SK-N-SH (cell line): ENCODE results near the gene FOXA2. TPM values are rescaled to one million over a fixed set of nuclear protein-coding genes. Genes with fewer than 3 reads are reported as not detected.

Experiments used
- CTCF ChIA-PET: fragments of 300-600, 350-600 bp; formaldehyde crosslinking; extraction: SDS; loops from one replicate; lab custom pipeline; 2021; lab: Yijun Ruan, JAX
- POLR2A ChIA-PET: fragments of 350-600 bp; sonication (Branson Sonifier 250); formaldehyde crosslinking; extraction: SDS; loops from one replicate; lab custom pipeline; 2020; ENCODE audit warnings: antibody characterized with exemption, inconsistent platforms; lab: Yijun Ruan, JAX
- DNase-seq: peaks from one replicate; pipeline ENCODE4 v3.0.0; 2012
- H2AFZ ChIP-seq: fragments of 200-600 bp; sonication (generic); 2 replicates; pipeline ENCODE4 v1.8.1; 2016; ENCODE audit warnings: antibody characterized with exemption, mild to moderate bottlenecking, low read depth
- H3F3A ChIP-seq: fragments of 200-600 bp; sonication (generic); replicated peaks from 2 replicates; pipeline ENCODE3; 2016; ENCODE audit warnings: antibody characterized with exemption, mild to moderate bottlenecking; ENCODE audit not compliant: insufficient read depth
- H3K27ac ChIP-seq, 2 experiments: fragments of 200-500 bp in 1 of 2; fragments of 200-600 bp in 1 of 2; sonication (Bioruptor generic) in 1 of 2; sonication (generic), shearing (Covaris generic) in 1 of 2; 2 replicates each; pipeline versions ENCODE4 v1.5.1 to v1.6.1; 2014 to 2016; ENCODE audit warnings: low read depth in 2 of 2, inconsistent platforms in 1 of 2, low read length in 1 of 2, mild to moderate bottlenecking in 1 of 2, mixed read lengths in 1 of 2
- H3K27me3 ChIP-seq: fragments of 200-600 bp; sonication (generic), shearing (Covaris generic); 2 replicates; pipeline ENCODE4 v1.6.1; 2016; ENCODE audit warnings: mixed run types; ENCODE audit not compliant: insufficient read depth
- H3K36me3 ChIP-seq, 2 experiments: fragments of 200-500 bp in 1 of 2; fragments of 200-600 bp in 1 of 2; sonication (Bioruptor generic) in 1 of 2; sonication (generic) in 1 of 2; replicated peaks in 1 of 2; 2 replicates each; pipeline versions ENCODE3 to v1.5.1; 2014 to 2016; ENCODE audit warnings: low read length in 1 of 2, mild to moderate bottlenecking in 1 of 2; ENCODE audit not compliant: insufficient read depth in 2 of 2, control insufficient read depth in 1 of 2
- H3K4me1 ChIP-seq, 2 experiments: fragments of 200-500 bp in 1 of 2; fragments of 200-600 bp in 1 of 2; sonication (Bioruptor generic) in 1 of 2; sonication (generic), shearing (Covaris generic) in 1 of 2; 2 replicates each; pipeline versions ENCODE4 v1.5.1 to v1.6.1; 2014 to 2016; ENCODE audit warnings: low read depth in 1 of 2, low read length in 1 of 2, mixed run types in 1 of 2; ENCODE audit not compliant: insufficient read depth in 2 of 2, control insufficient read depth in 1 of 2
- H3K4me2 ChIP-seq: fragments of 200-600 bp; sonication (generic), shearing (Covaris generic); 2 replicates; pipeline ENCODE4 v1.6.1; 2017; ENCODE audit warnings: mixed run types
- H3K4me3 ChIP-seq, 2 experiments: fragments of 200-500 bp in 1 of 2; fragments of 200-600 bp in 1 of 2; sonication (Bioruptor generic) in 1 of 2; sonication (generic), shearing (Covaris generic) in 1 of 2; 2 replicates each; pipeline versions ENCODE4 v1.5.1 to v1.8.1; 2014 to 2016; ENCODE audit warnings: low read depth in 2 of 2, inconsistent platforms in 1 of 2, low read length in 1 of 2, mild to moderate bottlenecking in 1 of 2, mixed read lengths in 1 of 2, moderate library complexity in 1 of 2
- H3K79me2 ChIP-seq: fragments of 200-600 bp; sonication (generic); 2 replicates; pipeline ENCODE4 v1.8.1; 2017; ENCODE audit warnings: mild to moderate bottlenecking; ENCODE audit not compliant: insufficient read depth
- H3K9ac ChIP-seq: fragments of 200-600 bp; sonication (generic); 2 replicates; pipeline ENCODE4 v1.6.1; 2017; ENCODE audit warnings: mixed run types
- H3K9me2 ChIP-seq: fragments of 200-600 bp; sonication (generic); 2 replicates; pipeline ENCODE4 v1.6.1; 2017; ENCODE audit warnings: mixed run types
- H3K9me3 ChIP-seq: fragments of 200-600 bp; sonication (generic); 2 replicates; pipeline ENCODE4 v1.6.1; 2017; ENCODE audit warnings: mixed run types, mild to moderate bottlenecking, moderate library complexity
- H4K20me1 ChIP-seq: fragments of 200-600 bp; sonication (generic); 2 replicates; pipeline ENCODE4 v1.6.1; 2017; ENCODE audit warnings: mild to moderate bottlenecking, mixed run types; ENCODE audit not compliant: insufficient read depth
- CHD2 ChIP-seq: fragments of 150-350 bp; IDR thresholded peaks from 2 replicates; pipeline ENCODE4 v1.6.1; 2018; ENCODE audit warnings: low read length; ENCODE audit not compliant: partially characterized antibody
- ELF1 ChIP-seq: IDR thresholded peaks from 2 replicates; pipeline ENCODE4 v1.4.0; 2012
- GABPA ChIP-seq: IDR thresholded peaks from 2 replicates; pipeline ENCODE4 v1.4.0; 2012; ENCODE audit warnings: low read depth, mild to moderate bottlenecking
- MAX ChIP-seq: IDR thresholded peaks from 2 replicates; pipeline ENCODE4 v1.4.0; 2012; ENCODE audit warnings: low read depth
- MEF2A ChIP-seq: IDR thresholded peaks from 2 replicates; pipeline ENCODE4 v1.4.0; 2012; ENCODE audit warnings: low read depth, borderline replicate concordance
- RAD21 ChIP-seq: IDR thresholded peaks from 2 replicates; pipeline ENCODE4 v1.6.1; 2012; ENCODE audit warnings: mild to moderate bottlenecking, low read length
- REST ChIP-seq: IDR thresholded peaks from 2 replicates; pipeline ENCODE4 v1.6.1; 2012; ENCODE audit warnings: mild to moderate bottlenecking, low read depth, low read length, moderate library complexity
- TAF1 ChIP-seq: IDR thresholded peaks from 2 replicates; pipeline ENCODE4 v1.6.1; 2012; ENCODE audit warnings: low read depth, mild to moderate bottlenecking, low read length, moderate library complexity, borderline replicate concordance
- USF1 ChIP-seq: IDR thresholded peaks from 2 replicates; pipeline ENCODE4 v1.4.0; 2012; ENCODE audit warnings: low read depth, borderline replicate concordance
- YY1 ChIP-seq: IDR thresholded peaks from 2 replicates; pipeline ENCODE4 v1.4.0; 2012; ENCODE audit warnings: low read depth, mild to moderate bottlenecking
- ZBTB33 ChIP-seq: IDR thresholded peaks from 2 replicates; pipeline ENCODE4 v1.4.0; 2012; ENCODE audit warnings: low read depth, borderline replicate concordance
- WGBS: methylation state at CpG from one replicate; pipeline ENCODE4 v1.1.6; 2017; ENCODE audit warnings: low lambda C conversion rate; 5-methylcytosine and 5-hydroxymethylcytosine counted together
- polyA plus RNA-seq, 3 experiments: library from polyadenylated mRNA; depleted of rRNA; stranded (reverse); fragments of >200 nt; gene quantifications; 2 replicates each; pipeline ENCODE4 v1.2.3, GENCODE V29; 2012
- TF ChIP-seq, protein P1 (sequence below): IDR thresholded peaks from 2 replicates; pipeline ENCODE4; 2012

Gene FOXA2
- polyA plus RNA-seq, 1 of the 3 experiments (the other 2 are of a cell fraction): not detected

- peaks cover 86% of the 10 kb centered on the region for H3K27me3 ChIP-seq
- ChIA-PET POLR2A (no interaction called here), CTCF (interaction anchor here (1.2 to 2.0 kb wide), 2 partner anchors 12 kb away, joined by 3 to 7 read pairs; no protein-coding TSS in a partner anchor)
- no peak overlapping the region for H3K4me3 ChIP-seq
- no peak overlapping the region for H3K27ac ChIP-seq
- no peaks in the 10 kb centered on the region for H3K9me3 ChIP-seq
- DNase-seq: no peak
- H3K9me2 ChIP-seq: no peaks in the 10 kb centered on the region
- no peak overlapping the region for H3K9ac ChIP-seq
- 25% methylated on average over 4 of the region's 4 CpGs for WGBS
- TF ChIP-seq GABPA: no peak
- TF ChIP-seq, all 33 proteins: peak for 0
- Histone ChIP-seq H3K4me2 (no peak overlapping the region), H3K4me1 (no peaks in the 10 kb centered on the region), H3K79me2 (no peaks in the 10 kb centered on the region), H4K20me1 (no peaks in the 10 kb centered on the region), H3F3A (no peaks in the 10 kb centered on the region), H3K36me3 (no peaks in the 10 kb centered on the region), H2AFZ (no peak overlapping the region)
Measured at GRCh38 chr20:22574545-22575086, 9.8 kb downstream of the FOXA2 start.

- Histone ChIP-seq H3K27me3 (peaks cover 88% of the 10 kb centered on the region), H3K27ac (no peak overlapping the region), H4K20me1 (no peaks in the 10 kb centered on the region), H3K4me1 (no peaks in the 10 kb centered on the region), H3F3A (no peaks in the 10 kb centered on the region), H3K79me2 (no peaks in the 10 kb centered on the region), H3K36me3 (no peaks in the 10 kb centered on the region), H3K9me3 (no peaks in the 10 kb centered on the region), H3K9me2 (no peaks in the 10 kb centered on the region), H3K4me2 (no peak overlapping the region), H2AFZ (no peak overlapping the region), H3K4me3 (no peak overlapping the region), H3K9ac (no peak overlapping the region)
- TF ChIP-seq ZBTB33 (no peak), MEF2A (no peak), TAF1 (no peak), YY1 (no peak)
- TF ChIP-seq, protein P1, sequence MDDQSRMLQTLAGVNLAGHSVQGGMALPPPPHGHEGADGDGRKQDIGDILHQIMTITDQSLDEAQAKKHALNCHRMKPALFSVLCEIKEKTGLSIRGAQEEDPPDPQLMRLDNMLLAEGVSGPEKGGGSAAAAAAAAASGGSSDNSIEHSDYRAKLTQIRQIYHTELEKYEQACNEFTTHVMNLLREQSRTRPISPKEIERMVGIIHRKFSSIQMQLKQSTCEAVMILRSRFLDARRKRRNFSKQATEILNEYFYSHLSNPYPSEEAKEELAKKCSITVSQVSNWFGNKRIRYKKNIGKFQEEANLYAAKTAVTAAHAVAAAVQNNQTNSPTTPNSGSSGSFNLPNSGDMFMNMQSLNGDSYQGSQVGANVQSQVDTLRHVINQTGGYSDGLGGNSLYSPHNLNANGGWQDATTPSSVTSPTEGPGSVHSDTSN: no peak
- ChIA-PET POLR2A (no interaction called here), CTCF (interaction anchor here (1.2 kb wide), 1 partner anchor 111 kb away, joined by 4 read pairs; no protein-coding TSS in a partner anchor)
- no peak for DNase-seq
- WGBS: 9% methylated on average over 6 of the region's 6 CpGs
Measured at GRCh38 chr20:22572491-22572890, 11.9 kb downstream of the FOXA2 start.

GRCh38 chr20:22572023-22572422, 12.3 kb downstream of the FOXA2 start:
- no peaks in the 10 kb centered on the region for H3K36me3 ChIP-seq
- H2AFZ ChIP-seq: no peak overlapping the region
- CTCF ChIA-PET: interaction anchor here (0.9 to 1.2 kb wide), 2 partner anchors 15 to 112 kb away, joined by 3 to 4 read pairs; no protein-coding TSS in a partner anchor
- H3K4me3 ChIP-seq: no peak overlapping the region
- 22% methylated on average over 3 of the region's 3 CpGs for WGBS
- H3F3A ChIP-seq: no peaks in the 10 kb centered on the region
- POLR2A ChIA-PET: no interaction called here
- no peak overlapping the region for H3K27ac ChIP-seq
- H3K27me3 ChIP-seq: peaks cover 88% of the 10 kb centered on the region
- no peaks in the 10 kb centered on the region for H3K9me3 ChIP-seq
- H3K9ac ChIP-seq: no peak overlapping the region
- no peaks in the 10 kb centered on the region for H3K79me2 ChIP-seq
- H4K20me1 ChIP-seq: no peaks in the 10 kb centered on the region
- H3K9me2 ChIP-seq: no peaks in the 10 kb centered on the region
- no peak for DNase-seq
- no peak overlapping the region for H3K4me2 ChIP-seq
- H3K4me1 ChIP-seq: no peaks in the 10 kb centered on the region
- TF ChIP-seq MAX (no peak), RAD21 (no peak), CHD2 (no peak), ELF1 (no peak), USF1 (no peak), REST (no peak)
